GM18520 (cell line): ENCODE data around the gene KCNH8.
A peak's percentile ranks its signal among the peaks of the same experiment; 100 is the strongest.

Experiments
- ATAC-seq: cut with Tn5 transposase; IDR thresholded peaks from one replicate; pipeline ENCODE4 v1.9.1; 2021; ENCODE audit not compliant: unreplicated experiment

KCNH8 gene

DNA sequence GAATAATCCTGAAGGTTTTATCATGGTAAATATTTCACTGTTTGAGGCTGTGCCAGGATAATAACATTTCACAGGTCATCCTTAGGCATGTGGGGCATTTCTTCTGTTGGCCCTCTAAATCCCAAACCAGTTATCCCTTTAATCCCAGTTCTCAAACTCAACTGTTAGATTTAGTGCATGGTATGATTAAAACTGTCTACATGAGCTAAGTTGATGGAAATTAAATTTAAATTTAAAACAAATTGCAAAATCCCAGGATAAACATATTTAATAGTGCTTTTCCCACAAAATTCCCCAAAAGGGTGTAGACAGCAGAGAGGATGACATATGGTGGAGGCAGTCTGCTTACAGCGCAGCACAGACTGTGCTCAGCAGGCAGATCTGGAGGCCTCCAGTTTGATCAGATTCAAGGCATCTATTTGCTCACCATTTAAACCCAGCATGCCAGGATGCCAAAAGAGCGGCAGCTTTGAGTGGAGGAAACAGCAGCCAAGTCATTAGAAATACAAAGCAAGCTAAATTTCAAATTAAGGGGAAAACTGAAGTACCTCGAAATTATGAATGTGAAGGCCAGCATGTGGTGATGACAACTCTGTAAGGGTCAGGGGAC, 325.8 kb downstream of the KCNH8 start:
- ATAC-seq, result no peak

- ATAC-seq, result no peak
Measured at GRCh38 chr3:19476281-19476680, 328.0 kb downstream of the KCNH8 start.

GRCh38 chr3:19485267-19485666, 337.0 kb downstream of the KCNH8 start:
- no peak for ATAC-seq

DNA sequence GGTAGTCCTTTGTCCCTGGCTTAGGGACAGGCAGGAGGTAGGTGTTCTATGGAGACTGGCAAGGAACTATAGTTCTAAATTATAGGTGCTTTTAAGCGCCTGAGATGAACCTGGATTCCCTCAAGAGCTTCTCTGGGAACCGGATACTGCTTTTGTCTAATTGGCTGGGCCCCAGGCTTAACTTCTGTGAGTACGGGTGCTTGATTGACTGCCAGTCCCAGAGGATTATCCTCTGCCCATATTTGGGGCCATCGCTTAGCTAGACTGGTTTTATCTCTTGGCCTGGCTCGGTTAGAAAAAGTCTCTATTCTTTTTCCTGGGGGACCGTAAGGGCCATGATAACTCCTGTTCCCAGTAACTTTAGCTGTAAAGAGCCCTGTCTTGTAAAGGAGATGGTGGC, 339.1 kb downstream of the KCNH8 start:
- ATAC-seq, result no peak

DNA sequence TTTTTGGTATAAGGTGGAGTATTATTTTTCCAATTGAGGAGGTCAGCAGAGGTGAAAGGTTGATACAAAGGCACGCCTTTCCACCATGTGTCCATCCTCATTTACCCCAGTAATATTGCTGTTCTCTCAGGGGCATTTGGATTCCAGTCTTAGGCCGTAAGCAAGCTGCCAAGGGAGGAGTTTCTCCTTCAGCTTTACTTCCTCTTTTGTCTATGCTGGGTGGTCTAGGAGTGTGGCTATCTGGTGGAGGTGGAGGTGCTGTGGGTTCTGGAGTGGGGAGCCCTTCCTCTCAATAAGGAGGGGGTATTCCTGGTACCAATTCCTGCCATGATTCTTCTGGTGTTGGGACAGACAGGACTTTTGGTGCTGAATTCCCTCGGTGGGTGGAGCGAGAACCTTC, 340.6 kb downstream of the KCNH8 start:
- ATAC-seq, result no peak

DNA sequence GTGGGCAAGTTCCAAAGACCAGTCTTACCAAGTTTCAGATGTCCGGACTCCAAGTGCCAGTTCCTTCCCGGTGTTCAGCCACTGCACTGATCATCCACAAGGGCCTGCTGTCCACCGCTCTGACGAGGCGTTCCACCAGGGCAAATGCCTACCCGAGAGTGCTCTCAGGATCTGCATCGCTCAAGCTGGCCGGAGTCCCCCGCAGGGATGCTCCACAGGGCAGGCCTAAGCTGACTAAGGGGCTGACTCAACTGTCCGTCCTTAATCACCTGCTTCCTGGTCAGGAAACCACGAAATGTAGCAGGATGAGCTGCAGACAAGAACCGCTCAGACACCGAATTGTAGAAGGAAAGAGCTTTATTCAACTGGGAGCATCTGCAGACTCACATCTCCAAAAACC, 341.6 kb downstream of the KCNH8 start:
- no peak for ATAC-seq

GRCh38 chr3:19506171-19506570, 357.9 kb downstream of the KCNH8 start:
- no peak for ATAC-seq

GRCh38 chr3:19522305-19522704, 374.0 kb downstream of the KCNH8 start:
- no peak for ATAC-seq

GRCh38 chr3:19526071-19526470, 377.8 kb downstream of the KCNH8 start:
- ATAC-seq, result no peak

DNA sequence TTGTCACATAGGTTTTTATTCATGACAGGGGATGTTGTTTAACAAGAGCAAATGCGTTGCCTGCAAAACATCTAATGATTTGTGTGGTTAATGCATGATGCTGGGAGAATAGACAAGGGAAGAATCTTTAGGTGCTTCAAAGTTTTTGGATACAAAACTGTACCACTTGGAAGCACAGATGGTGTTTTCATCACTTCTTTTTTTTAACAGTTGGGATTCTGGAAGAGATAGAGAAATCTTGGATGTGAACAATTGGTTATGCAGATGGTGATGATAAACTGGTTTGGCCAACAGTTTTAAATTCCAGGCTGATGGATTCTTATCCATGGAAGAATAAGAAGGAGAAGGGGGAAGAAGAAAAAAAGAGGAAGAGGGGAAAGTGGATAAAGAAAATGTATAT, 379.4 kb downstream of the KCNH8 start:
- ATAC-seq, result no peak

- ATAC-seq, result no peak
Measured at GRCh38 chr3:19531426-19531825, 383.1 kb downstream of the KCNH8 start.

GRCh38 chr3:19539518-19540392, 391.4 kb downstream of the KCNH8 start:
- ATAC-seq, result peak; percentile 59

DNA sequence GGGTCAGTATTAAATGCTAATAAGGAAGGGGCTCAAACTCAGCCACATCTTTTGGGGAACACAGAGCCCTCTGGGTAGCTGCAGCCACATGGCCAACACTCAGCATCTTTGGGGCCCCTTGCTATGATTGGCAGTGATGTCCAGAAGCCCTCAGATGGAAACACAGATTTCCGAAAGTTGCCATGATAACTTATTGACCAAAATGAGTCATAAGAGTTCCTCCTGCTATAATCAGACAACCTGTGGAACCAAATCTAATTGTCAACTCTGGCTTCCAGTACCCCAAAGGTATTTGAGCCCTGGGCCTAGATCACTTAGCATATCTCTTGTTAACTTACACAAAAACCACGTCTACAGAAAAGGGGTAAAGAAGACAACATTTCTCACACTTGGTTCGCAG, 392.2 kb downstream of the KCNH8 start:
- no peak for ATAC-seq

DNA sequence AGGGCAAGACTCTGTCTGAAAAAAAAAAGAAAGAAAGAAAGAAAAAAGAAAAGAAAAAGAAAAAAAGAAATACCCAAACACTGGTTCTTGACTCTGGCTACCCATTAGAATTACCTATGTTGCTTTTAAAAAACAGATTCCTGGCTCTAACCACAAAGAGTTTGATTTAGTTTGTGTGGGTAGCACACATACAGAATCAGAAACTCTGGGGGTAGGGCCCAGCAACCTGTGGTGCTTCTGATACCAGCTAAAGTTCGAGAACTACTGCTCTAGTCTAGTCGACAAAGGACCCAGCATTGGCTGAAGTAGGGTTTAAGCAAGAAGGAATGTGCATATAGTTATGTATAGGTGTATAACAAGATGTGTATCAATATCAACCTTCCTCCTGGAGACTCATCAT, 393.0 kb downstream of the KCNH8 start:
- no peak for ATAC-seq

DNA sequence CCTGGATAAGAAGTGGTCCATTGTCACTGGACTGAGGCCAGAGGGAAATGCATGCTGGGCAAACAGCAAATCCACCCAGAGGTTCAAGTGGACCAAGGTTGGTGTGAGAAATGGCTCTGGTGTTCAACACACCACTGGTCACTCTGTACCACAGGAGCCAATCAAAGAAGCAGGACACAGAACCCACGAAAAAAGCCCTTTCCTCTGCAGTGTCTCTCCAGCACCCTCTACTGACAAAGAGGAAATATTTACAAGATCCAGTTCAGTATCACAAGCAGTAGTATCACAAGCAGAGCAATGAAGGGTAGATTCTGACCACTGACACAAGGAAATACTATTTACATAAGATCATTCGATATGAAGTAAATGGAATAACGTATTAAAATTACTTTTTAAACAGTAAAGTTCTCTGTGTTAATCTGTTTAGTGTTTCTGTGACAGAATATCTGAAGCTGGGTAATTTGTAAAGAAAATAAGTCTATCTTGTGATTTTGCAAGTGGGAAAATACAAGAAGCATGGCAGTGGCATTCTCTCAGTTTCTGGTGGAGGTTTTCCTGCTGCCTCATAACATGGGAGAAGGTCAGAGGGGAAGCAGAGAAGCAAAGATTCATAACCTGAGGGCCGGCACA, 395.0 kb downstream of the KCNH8 start:
- peak; percentile 42 for ATAC-seq

DNA sequence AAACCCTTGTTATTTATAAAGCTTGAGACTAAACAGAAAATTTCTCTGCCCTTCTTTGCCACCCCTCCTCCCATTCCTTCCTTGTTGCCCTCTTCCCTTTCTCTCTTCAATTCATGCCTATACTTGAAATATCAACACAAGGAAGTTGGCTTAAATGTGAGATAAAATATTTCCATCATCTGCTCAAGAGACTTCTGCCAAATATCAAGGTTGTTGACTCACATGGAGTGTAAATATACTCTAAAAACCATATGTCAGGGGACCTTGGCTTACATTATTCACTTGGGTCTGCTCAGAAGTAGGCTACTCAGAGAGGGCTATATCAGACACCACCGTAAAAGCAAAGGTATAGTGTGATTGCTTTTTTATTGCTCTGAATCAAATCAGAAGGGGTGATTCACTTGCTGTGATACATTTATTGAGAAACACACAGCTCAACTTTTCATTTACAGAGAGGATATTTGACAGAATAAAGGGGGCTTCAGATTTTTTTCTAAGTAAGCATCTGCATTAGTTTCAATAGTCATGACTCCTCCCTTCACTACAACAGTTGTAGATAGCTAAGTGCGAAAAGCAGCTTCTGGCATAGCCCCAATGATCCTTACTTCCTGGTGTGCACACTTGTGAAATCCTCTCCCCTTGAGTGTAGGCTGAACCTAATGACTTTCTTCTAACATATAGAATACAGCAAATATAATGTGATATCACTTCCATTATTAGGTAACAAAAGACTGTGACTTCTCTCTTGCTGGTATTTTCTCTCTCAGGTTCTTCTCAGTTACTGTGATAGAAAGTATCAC, 399.6 kb downstream of the KCNH8 start:
- ATAC-seq, result no peak

GRCh38 chr3:19559724-19560442, 411.6 kb downstream of the KCNH8 start:
- ATAC-seq, result peak; percentile 68

DNA sequence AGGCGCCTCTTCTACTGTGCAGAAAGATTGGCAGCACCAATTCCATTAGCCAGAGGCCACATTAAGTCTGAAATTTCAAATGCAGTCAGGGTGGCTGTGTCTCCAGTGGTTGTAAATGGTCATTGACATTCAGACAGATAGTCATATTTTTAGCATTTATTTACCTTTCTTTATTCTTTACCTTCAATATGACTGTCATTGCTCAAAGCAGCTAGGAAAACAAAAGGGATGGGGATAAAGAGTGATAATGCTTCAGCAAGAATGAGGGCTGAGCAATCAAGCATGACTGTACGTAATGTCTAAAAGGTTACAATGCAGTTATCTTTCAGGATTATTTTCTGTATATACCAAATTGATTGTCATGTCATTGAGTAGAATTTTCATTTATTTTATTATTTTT, 425.3 kb downstream of the KCNH8 start:
- no peak for ATAC-seq

DNA sequence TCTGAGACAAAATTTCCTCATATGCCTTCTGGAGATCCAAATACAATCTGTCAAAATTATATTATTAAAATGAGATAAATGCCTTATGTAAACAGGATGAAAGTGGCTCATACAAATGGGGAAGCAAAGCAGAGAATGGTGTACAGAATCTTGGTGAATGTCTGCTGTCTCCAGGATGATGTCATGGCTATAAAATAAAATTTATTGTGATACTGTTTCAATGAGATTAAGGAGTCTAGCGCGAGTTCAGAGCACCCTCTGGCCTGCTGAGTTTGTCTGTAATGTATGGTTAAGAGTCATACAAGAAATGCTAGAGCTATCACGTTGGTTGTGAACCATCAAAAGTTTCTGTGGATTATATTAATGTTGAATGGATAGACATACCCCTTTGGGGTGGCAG, 426.0 kb downstream of the KCNH8 start:
- ATAC-seq, result no peak

DNA sequence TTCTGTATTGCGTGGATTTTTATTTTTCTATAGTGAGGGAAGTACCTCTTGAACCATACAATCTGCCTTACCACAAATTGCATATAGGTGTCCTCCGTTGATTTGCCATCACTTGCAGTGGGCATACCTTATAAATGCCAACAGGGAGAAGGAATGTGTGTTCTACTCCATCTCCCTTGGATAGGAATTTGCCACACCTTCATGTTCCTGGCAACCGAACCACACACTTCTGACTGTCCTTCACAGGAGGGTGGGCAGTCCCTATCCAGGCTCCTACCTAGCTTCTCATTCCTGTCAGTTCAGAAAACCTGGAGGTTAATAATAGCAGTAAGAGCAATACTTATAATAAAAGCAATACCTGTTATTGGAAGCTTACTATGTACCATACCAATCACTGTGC, 428.0 kb downstream of the KCNH8 start:
- ATAC-seq, result no peak
